GM19452 (cell line): Measurements from ENCODE around the gene SERP1.
"Not testable (repeated sequence)": the region's sequence is repeated elsewhere in the genome, so short reads cannot be mapped to it uniquely, and the experiment has no call there.

Experiments
- ATAC-seq: cut with Tn5 transposase; IDR thresholded peaks from one replicate; pipeline ENCODE4 v1.9.1; 2021; ENCODE audit not compliant: unreplicated experiment

Gene SERP1

DNA sequence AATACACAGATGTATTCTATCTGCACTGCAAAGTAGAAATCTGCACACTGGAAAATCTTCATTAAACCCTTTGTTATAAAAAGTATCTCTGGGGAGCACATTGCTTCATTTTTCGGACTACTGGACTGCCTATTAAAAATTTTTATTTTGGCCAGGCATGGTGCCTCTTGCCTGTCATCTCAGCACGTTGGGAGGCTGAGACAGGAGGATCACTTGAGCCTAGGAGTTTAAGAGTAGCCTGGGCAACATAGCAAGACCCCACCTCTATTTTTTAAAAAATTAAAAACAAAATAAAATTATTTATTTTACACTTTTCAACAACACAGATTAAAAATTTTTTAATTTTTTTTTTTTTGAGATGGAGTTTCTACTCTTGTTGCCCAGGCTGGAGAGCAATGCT is 6.0 kb downstream of the SERP1 start:
- no peak for ATAC-seq

DNA sequence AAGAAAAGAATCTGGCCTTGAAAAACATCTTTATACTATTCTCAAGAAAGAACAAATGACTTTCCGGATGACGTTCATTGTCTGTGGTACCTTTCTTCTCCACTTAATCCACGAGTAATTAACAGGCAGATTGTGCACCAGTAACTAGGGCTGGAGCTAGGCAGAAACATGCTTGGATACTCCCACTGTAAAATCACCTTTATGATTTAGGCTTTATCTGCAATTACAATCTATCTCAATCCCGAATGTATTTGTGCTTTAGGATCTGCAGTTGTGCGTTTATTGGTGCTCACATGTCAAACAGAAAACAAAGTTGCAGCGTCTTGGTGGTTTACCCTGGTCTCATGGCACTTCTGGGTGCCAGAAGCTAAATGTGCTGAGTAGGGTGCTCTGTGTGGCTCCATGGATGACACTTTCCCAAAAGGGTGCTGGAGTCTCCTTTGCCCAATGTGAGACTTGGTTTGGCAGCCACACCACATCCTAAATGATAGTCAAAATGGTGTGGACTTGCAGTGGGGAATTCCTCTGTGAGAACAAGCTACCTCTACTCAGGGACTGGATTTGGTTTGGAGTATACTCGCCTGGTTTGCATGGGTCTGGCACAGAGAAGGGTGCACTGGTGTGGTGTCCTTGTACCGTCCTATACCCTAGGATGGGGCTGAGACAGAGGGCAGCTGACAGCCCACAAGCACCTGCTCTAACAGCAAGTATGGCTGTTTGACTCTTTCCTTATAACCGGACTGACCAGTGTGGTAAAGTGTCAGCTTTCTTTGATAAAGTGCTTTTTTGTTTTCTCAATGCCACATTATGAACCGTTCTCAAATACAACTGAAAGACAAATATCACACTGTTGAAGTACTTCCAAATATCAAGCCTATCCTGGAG is 7.7 kb downstream of the SERP1 start:
- no peak for ATAC-seq

GRCh38 chr3:150535204-150535603 is 11.1 kb downstream of the SERP1 start:
- ATAC-seq, result no peak

DNA sequence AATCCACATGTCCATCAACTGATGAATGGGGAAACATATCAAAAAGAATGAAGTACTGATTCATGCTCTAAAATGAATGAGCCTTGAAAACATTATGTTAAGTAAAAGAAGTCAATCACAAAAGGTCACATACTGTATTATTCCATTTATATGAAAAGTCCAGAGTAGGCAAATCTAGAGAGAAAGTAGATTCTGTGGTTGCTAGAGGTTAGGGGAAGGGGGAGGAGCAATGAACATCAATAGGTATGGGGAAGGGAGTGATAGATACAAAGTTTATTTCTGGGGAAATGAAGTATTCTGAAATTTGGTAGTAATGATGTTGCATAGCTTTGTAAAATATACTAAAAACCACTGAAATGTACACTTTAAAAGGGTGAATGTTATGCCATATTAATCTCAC is 14.5 kb downstream of the SERP1 start:
- no peak for ATAC-seq

GRCh38 chr3:150528354-150528797 is 17.9 kb downstream of the SERP1 start:
- no peak for ATAC-seq

GRCh38 chr3:150527464-150528255 is 18.6 kb downstream of the SERP1 start:
- no peak for ATAC-seq

- no peak for ATAC-seq
Measured at GRCh38 chr3:150523538-150523937, 22.8 kb downstream of the SERP1 start.

- no peak for ATAC-seq
Measured at GRCh38 chr3:150521463-150521862, 24.8 kb downstream of the SERP1 start.

DNA sequence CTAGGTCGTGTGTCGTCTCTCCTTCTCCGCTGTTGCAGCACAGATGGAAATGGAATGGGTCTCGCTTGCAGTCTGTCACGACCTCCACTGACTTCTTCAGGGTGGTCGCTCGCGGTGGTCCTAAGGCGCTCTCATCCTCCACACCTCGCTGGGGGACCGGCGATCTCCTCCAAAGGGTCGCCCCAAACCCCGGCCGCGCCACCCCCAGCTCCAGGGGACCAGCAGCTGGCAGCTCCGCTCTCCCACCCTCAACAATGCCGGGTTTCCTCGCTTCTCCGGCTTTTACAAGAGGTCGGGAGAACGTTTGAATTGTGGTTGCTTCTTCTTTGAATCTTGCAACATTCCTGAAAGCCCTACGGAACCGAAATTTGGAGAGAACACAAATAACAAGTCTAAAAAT is 25.9 kb downstream of the SERP1 start:
- no peak for ATAC-seq

GRCh38 chr3:150519026-150519425 is 27.3 kb downstream of the SERP1 start:
- ATAC-seq, result no peak

- no peak for ATAC-seq
Measured at GRCh38 chr3:150515210-150515609, 31.1 kb downstream of the SERP1 start.

- ATAC-seq, result no peak
Measured at GRCh38 chr3:150511122-150511821, 35.0 kb downstream of the SERP1 start.

GRCh38 chr3:150509780-150510179 is 36.5 kb downstream of the SERP1 start:
- ATAC-seq, result no peak

DNA sequence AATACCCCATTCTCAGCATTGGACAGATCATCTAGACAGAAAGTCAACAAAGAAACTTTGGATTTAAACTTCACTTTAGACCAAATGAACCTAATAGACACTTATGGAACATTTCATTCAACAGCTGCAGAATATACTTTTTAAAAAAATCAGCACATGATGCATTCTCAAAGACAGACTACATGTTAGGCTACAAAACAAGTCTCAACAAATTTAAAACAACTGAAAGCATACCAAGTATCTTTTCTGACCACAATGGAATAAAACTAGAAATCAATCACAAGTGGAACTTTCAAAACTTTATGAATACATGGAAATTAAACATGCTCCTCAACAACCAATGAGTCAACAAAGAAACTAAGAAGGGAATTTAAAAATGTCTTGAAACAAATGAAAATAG is 37.9 kb downstream of the SERP1 start:
- no peak for ATAC-seq

- no peak for ATAC-seq
Measured at GRCh38 chr3:150504483-150504882, 41.8 kb downstream of the SERP1 start.

DNA sequence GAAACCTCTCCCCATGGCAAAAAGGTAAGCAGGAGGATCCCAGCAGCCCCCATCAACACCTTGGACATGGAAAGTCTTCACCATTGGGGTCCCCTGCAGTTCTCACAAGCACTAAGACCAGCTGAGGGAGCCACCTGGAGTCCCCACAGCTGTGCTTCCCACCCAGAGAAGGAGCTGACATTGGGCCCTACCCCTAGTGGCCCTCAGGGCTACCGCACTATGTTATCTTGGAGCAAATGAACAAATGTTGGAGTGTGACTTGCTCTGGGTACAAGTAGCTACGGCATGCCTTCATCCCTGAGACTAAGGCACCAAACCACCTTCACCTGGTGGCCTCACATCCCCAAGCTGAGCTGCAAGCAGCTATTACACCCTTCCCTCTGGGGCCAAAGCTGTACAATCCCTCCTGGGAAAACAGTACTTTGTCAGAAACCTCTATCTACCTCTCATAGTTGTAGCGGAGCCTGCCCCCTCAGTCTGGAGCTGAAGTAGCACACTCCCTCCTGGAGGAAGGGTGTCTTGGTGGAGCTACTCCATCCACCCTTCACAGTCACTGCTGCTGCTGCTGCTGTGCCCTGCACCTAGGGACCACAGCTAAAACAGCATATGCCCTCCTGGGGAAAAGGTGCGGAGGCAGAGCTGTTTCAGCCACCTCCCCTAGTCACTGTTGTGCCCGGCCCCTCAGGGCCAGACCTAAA is 42.7 kb downstream of the SERP1 start:
- ATAC-seq, result no peak

- not testable (repeated sequence) for ATAC-seq
Measured at GRCh38 chr3:150500960-150501359, 45.3 kb downstream of the SERP1 start.

DNA sequence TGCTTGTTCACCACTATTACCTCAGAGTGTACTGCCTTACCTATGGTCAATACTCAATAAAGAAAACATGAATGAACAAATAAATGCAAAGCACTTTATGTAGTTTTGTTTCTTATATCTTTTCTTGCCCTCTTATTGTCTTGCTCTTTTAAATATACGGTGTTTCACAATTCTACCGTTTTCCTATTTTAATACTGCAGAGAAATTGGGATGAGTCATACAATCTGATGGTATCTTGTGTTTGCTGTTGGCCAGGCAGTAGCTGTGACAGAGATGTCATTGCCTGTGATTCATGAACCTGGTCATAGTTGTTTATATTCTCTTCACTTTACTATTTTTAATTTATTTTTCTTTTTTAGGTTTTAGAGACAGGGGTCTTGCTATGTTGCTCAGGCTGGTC is 48.3 kb downstream of the SERP1 start:
- no peak for ATAC-seq

GRCh38 chr3:150495563-150496168 is 50.6 kb downstream of the SERP1 start:
- ATAC-seq, result no peak

- no peak for ATAC-seq
Measured at GRCh38 chr3:150495149-150495548, 51.1 kb downstream of the SERP1 start.
